HepG2 (cell line): Measurements from ENCODE around the gene HOXD3.

Source experiments
- ATAD3A ChIP-seq: sonication (generic); formaldehyde crosslinking; IDR thresholded peaks from 2 replicates; pipeline ENCODE4 v1.4.0; 2020; ENCODE audit warnings: missing genetic modification reagents
- CTCF ChIP-seq: sonication (generic); formaldehyde crosslinking; IDR thresholded peaks from 2 replicates; pipeline ENCODE4 v1.5.0; 2020; ENCODE audit warnings: mild to moderate bottlenecking, missing genetic modification reagents, moderate library complexity
- GTF2F1 ChIP-seq: fragments of 150-350 bp; IDR thresholded peaks from 2 replicates; pipeline ENCODE4 v1.6.1; 2014; ENCODE audit warnings: low read length
- KMT2B ChIP-seq: IDR thresholded peaks from 2 replicates; pipeline ENCODE4 v1.6.1; 2016; ENCODE audit warnings: missing genetic modification reagents, missing compliant biosample characterization
- NR2C2 ChIP-seq: sonication (generic); formaldehyde crosslinking; IDR thresholded peaks from 2 replicates; pipeline ENCODE4 v1.4.0; 2020; ENCODE audit warnings: missing genetic modification reagents, mild to moderate bottlenecking, moderate library complexity, borderline replicate concordance
- SRSF1 ChIP-seq: fragments of 200-400 bp; formaldehyde crosslinking; optimal IDR thresholded peaks from 2 replicates; pipeline ENCODE3; 2017; ENCODE audit warnings: mild to moderate bottlenecking, low read depth, low read length, moderate library complexity
- TBP ChIP-seq: sonication (generic); formaldehyde crosslinking; IDR thresholded peaks from 2 replicates; pipeline ENCODE4 v1.5.0; 2020; ENCODE audit warnings: missing genetic modification reagents
- ZKSCAN1 ChIP-seq: fragments of 150-350 bp; IDR thresholded peaks from 2 replicates; pipeline ENCODE4 v1.6.1; 2014; ENCODE audit warnings: low read length
- ZNF256 ChIP-seq: sonication (generic); formaldehyde crosslinking; conservative IDR thresholded peaks from 2 replicates; pipeline ENCODE4 v1.4.0; 2020; ENCODE audit warnings: missing genetic modification reagents
- ZNF501 ChIP-seq: sonication (generic); formaldehyde crosslinking; IDR thresholded peaks from 2 replicates; pipeline ENCODE4 v1.5.1; 2020; ENCODE audit warnings: mild to moderate bottlenecking, moderate library complexity, missing genetic modification reagents
- TF ChIP-seq, protein P1 (sequence below): sonication (generic); formaldehyde crosslinking; IDR thresholded peaks from 2 replicates; pipeline ENCODE4 v1.4.0; 2020; ENCODE audit warnings: missing genetic modification reagents, mild to moderate bottlenecking, borderline replicate concordance
- TF ChIP-seq, protein P2 (sequence below), 2 experiments: sonication (generic) in 1 of 2; formaldehyde crosslinking in 1 of 2; IDR thresholded peaks; 2 replicates each; pipeline versions ENCODE4 v1.5.1 to v1.6.1; 2011 to 2020; ENCODE audit warnings: borderline replicate concordance in 1 of 2, low read depth in 1 of 2, low read length in 1 of 2, mild to moderate bottlenecking in 1 of 2, missing genetic modification reagents in 1 of 2, moderate library complexity in 1 of 2
- TF ChIP-seq, protein P3 (sequence below): sonication (generic); formaldehyde crosslinking; IDR thresholded peaks from 2 replicates; pipeline ENCODE4 v1.4.0; 2020; ENCODE audit warnings: missing genetic modification reagents

- TF ChIP-seq ATAD3A (CRISPR knock-in tag) (no peak), ZKSCAN1 (no peak), CTCF (CRISPR knock-in tag) (no peak), ZNF256 (CRISPR knock-in tag) (no peak), KMT2B (no peak), ZNF501 (no peak), GTF2F1 (no peak), NR2C2 (CRISPR knock-in tag) (no peak), TBP (CRISPR knock-in tag) (no peak), SRSF1 (no peak)
- TF ChIP-seq, protein P1, sequence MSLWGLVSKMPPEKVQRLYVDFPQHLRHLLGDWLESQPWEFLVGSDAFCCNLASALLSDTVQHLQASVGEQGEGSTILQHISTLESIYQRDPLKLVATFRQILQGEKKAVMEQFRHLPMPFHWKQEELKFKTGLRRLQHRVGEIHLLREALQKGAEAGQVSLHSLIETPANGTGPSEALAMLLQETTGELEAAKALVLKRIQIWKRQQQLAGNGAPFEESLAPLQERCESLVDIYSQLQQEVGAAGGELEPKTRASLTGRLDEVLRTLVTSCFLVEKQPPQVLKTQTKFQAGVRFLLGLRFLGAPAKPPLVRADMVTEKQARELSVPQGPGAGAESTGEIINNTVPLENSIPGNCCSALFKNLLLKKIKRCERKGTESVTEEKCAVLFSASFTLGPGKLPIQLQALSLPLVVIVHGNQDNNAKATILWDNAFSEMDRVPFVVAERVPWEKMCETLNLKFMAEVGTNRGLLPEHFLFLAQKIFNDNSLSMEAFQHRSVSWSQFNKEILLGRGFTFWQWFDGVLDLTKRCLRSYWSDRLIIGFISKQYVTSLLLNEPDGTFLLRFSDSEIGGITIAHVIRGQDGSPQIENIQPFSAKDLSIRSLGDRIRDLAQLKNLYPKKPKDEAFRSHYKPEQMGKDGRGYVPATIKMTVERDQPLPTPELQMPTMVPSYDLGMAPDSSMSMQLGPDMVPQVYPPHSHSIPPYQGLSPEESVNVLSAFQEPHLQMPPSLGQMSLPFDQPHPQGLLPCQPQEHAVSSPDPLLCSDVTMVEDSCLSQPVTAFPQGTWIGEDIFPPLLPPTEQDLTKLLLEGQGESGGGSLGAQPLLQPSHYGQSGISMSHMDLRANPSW (CRISPR knock-in tag) = no peak
- TF ChIP-seq, protein P2, sequence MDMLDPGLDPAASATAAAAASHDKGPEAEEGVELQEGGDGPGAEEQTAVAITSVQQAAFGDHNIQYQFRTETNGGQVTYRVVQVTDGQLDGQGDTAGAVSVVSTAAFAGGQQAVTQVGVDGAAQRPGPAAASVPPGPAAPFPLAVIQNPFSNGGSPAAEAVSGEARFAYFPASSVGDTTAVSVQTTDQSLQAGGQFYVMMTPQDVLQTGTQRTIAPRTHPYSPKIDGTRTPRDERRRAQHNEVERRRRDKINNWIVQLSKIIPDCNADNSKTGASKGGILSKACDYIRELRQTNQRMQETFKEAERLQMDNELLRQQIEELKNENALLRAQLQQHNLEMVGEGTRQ (IDR thresholded peaks at IDR 0.05; ENCODE audit: low read depth, low read length) = no peak
- TF ChIP-seq, protein P2 (CRISPR knock-in tag; IDR thresholded peaks at IDR 0.05; ENCODE audit: borderline replicate concordance) = no peak
- TF ChIP-seq, protein P3, sequence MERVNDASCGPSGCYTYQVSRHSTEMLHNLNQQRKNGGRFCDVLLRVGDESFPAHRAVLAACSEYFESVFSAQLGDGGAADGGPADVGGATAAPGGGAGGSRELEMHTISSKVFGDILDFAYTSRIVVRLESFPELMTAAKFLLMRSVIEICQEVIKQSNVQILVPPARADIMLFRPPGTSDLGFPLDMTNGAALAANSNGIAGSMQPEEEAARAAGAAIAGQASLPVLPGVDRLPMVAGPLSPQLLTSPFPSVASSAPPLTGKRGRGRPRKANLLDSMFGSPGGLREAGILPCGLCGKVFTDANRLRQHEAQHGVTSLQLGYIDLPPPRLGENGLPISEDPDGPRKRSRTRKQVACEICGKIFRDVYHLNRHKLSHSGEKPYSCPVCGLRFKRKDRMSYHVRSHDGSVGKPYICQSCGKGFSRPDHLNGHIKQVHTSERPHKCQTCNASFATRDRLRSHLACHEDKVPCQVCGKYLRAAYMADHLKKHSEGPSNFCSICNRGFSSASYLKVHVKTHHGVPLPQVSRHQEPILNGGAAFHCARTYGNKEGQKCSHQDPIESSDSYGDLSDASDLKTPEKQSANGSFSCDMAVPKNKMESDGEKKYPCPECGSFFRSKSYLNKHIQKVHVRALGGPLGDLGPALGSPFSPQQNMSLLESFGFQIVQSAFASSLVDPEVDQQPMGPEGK (CRISPR knock-in tag) = no peak
Measured at GRCh38 chr2:176164201-176164600, 7.1 kb downstream of the HOXD3 start.
